WTC11 (cell line): Measurements from ENCODE around the gene APOL3. TPM values are rescaled to one million over a fixed set of nuclear protein-coding genes. Genes with fewer than 3 reads are reported as not detected.
A peak's percentile ranks its signal among the peaks of the same experiment; 100 is the strongest.

Source experiments
- ATAC-seq: fragments of 200-7000 bp; cut with Tn5 transposase; 2 replicates; pipeline ENCODE4 v1.10.0; 2021; ENCODE audit warnings: mild to moderate bottlenecking, moderate library complexity
- CTCF ChIA-PET: fragments of 300-600 bp; sonication (Branson Sonifier 250); formaldehyde crosslinking; loops from one replicate; lab custom pipeline; 2021; ENCODE audit warnings: antibody characterized with exemption; lab: Charles Lee
- POLR2A ChIA-PET: fragments of 350-600 bp; sonication (Branson Sonifier 250); formaldehyde crosslinking; loops from one replicate; lab custom pipeline; 2021; ENCODE audit warnings: antibody characterized with exemption; lab: Charles Lee
- DNase-seq: peaks from one replicate; pipeline ENCODE4 v3.0.0; 2021; ENCODE audit warnings: low spot score
- H3K27ac Mint-ChIP-seq: 2 replicates; pipeline ENCODE4 v1.8.0; 2021; ENCODE audit warnings: mixed read lengths
- H3K27me3 Mint-ChIP-seq: 2 replicates; pipeline ENCODE4 v1.8.0; 2021; ENCODE audit warnings: low read depth, mild to moderate bottlenecking, moderate library complexity, mixed read lengths
- H3K36me3 Mint-ChIP-seq: 2 replicates; pipeline ENCODE4 v1.8.0; 2021; ENCODE audit warnings: mixed read lengths
- H3K4me1 Mint-ChIP-seq: 2 replicates; pipeline ENCODE4 v1.8.0; 2022; ENCODE audit warnings: mixed read lengths
- H3K4me3 Mint-ChIP-seq: 2 replicates; pipeline ENCODE4 v1.8.0; 2021; ENCODE audit warnings: mild to moderate bottlenecking, moderate library complexity, mixed read lengths
- H3K9me3 Mint-ChIP-seq: 2 replicates; pipeline ENCODE4 v1.8.0; 2021; ENCODE audit warnings: mixed read lengths
- ATF2 ChIP-seq: sonication (generic); formaldehyde crosslinking; IDR thresholded peaks from 2 replicates; pipeline ENCODE4 v1.8.1; 2022; ENCODE audit warnings: low read depth, missing genetic modification reagents, borderline replicate concordance
- CBFB ChIP-seq: sonication (generic); formaldehyde crosslinking; IDR thresholded peaks from 2 replicates; pipeline ENCODE4 v1.8.1; 2022; ENCODE audit warnings: mild to moderate bottlenecking, low read depth, missing genetic modification reagents
- CREB1 ChIP-seq: sonication (generic); formaldehyde crosslinking; IDR thresholded peaks from 2 replicates; pipeline ENCODE4 v1.8.0; 2023; ENCODE audit warnings: mild to moderate bottlenecking, missing genetic modification reagents
- E2F1 ChIP-seq: sonication (generic); formaldehyde crosslinking; IDR thresholded peaks from 2 replicates; pipeline ENCODE4 v1.8.0; 2022; ENCODE audit warnings: mild to moderate bottlenecking, missing genetic modification reagents
- ERG ChIP-seq: fragments of 250-450 bp; sonication (Bioruptor Pico); IDR thresholded peaks from 2 replicates; pipeline ENCODE4 v1.8.0; 2021; ENCODE audit warnings: mild to moderate bottlenecking
- ETV6 ChIP-seq: sonication (generic); formaldehyde crosslinking; IDR thresholded peaks from 2 replicates; pipeline ENCODE4 v1.8.1; 2022; ENCODE audit warnings: mild to moderate bottlenecking, missing genetic modification reagents
- GABPB1 ChIP-seq: sonication (generic); formaldehyde crosslinking; IDR thresholded peaks from 2 replicates; pipeline ENCODE4 v1.8.1; 2023; ENCODE audit warnings: mild to moderate bottlenecking, missing genetic modification reagents
- HMGA2 ChIP-seq: fragments of 250-450 bp; sonication (Bioruptor Pico); IDR thresholded peaks from 2 replicates; pipeline ENCODE4 v1.4.0; 2021; ENCODE audit warnings: mild to moderate bottlenecking, moderate library complexity
- IRF2 ChIP-seq: sonication (generic); formaldehyde crosslinking; IDR thresholded peaks from 2 replicates; pipeline ENCODE4 v1.8.0; 2022; ENCODE audit warnings: low read depth, missing genetic modification reagents, borderline replicate concordance
- JAZF1 ChIP-seq: fragments of 250-450 bp; sonication (Bioruptor Pico); IDR thresholded peaks from 2 replicates; pipeline ENCODE4 v1.9.0; 2021; ENCODE audit warnings: moderate library complexity, mild to moderate bottlenecking, inconsistent platforms
- MAX ChIP-seq: sonication (generic); formaldehyde crosslinking; IDR thresholded peaks from 2 replicates; pipeline ENCODE4 v1.8.0; 2022; ENCODE audit warnings: mild to moderate bottlenecking, missing genetic modification reagents
- MLX ChIP-seq: sonication (generic); formaldehyde crosslinking; IDR thresholded peaks from 2 replicates; pipeline ENCODE4 v1.8.1; 2023; ENCODE audit warnings: mild to moderate bottlenecking, missing genetic modification reagents, moderate library complexity
- MXD4 ChIP-seq: fragments of 250-450 bp; sonication (Bioruptor Pico); IDR thresholded peaks from 2 replicates; pipeline ENCODE4 v1.8.0; 2021; ENCODE audit warnings: mild to moderate bottlenecking, moderate library complexity, borderline replicate concordance
- NFATC4 ChIP-seq: fragments of 250-450 bp; sonication (Bioruptor Pico); IDR thresholded peaks from 2 replicates; pipeline ENCODE4 v1.9.0; 2021; ENCODE audit warnings: mild to moderate bottlenecking
- NFE2L1 ChIP-seq: sonication (generic); formaldehyde crosslinking; IDR thresholded peaks from 2 replicates; pipeline ENCODE4 v1.8.1; 2023; ENCODE audit warnings: missing genetic modification reagents
- PRRX2 ChIP-seq: fragments of 250-450 bp; sonication (Bioruptor Pico); IDR thresholded peaks from 2 replicates; pipeline ENCODE4 v1.8.0; 2021; ENCODE audit warnings: mild to moderate bottlenecking
- RELA ChIP-seq: sonication (generic); formaldehyde crosslinking; IDR thresholded peaks from 2 replicates; pipeline ENCODE4 v1.8.1; 2022; ENCODE audit warnings: missing genetic modification reagents, mild to moderate bottlenecking, borderline replicate concordance
- SMAD4 ChIP-seq: sonication (generic); formaldehyde crosslinking; IDR thresholded peaks from 2 replicates; pipeline ENCODE4 v1.8.0; 2022; ENCODE audit warnings: mild to moderate bottlenecking, missing genetic modification reagents
- TEAD1 ChIP-seq: sonication (generic); formaldehyde crosslinking; IDR thresholded peaks from 2 replicates; pipeline ENCODE4 v1.8.0; 2022; ENCODE audit warnings: mild to moderate bottlenecking, missing genetic modification reagents
- ZBTB43 ChIP-seq: sonication (generic); formaldehyde crosslinking; IDR thresholded peaks from 2 replicates; pipeline ENCODE4 v1.8.1; 2023; ENCODE audit warnings: mild to moderate bottlenecking, missing genetic modification reagents
- ZNF219 ChIP-seq: sonication (generic); formaldehyde crosslinking; IDR thresholded peaks from 2 replicates; pipeline ENCODE4 v1.8.0; 2023; ENCODE audit warnings: missing genetic modification reagents, mild to moderate bottlenecking, borderline replicate concordance
- ZNF263 ChIP-seq: sonication (generic); formaldehyde crosslinking; IDR thresholded peaks from 2 replicates; pipeline ENCODE4 v1.8.1; 2022; ENCODE audit warnings: low read depth, mild to moderate bottlenecking, moderate library complexity, missing genetic modification reagents
- ZNF281 ChIP-seq: sonication (generic); formaldehyde crosslinking; IDR thresholded peaks from 2 replicates; pipeline ENCODE4 v1.8.0; 2023; ENCODE audit warnings: mild to moderate bottlenecking, missing genetic modification reagents
- total RNA-seq: library from RNA; stranded (reverse); gene quantifications from 3 replicates; pipeline ENCODE4 v1.2.3, GENCODE V29; 2021

The APOL3 gene
- total RNA-seq, 1 experiment from 2014 or later: 0.26 TPM

- H3K27ac Mint-ChIP-seq: no peak overlapping the region
- POLR2A ChIA-PET: no interaction called here
- H3K27me3 Mint-ChIP-seq: no peaks in the 10 kb centered on the region
- H3K36me3 Mint-ChIP-seq: no peaks in the 10 kb centered on the region
- peak; percentile 50 for ATAC-seq
- no peak overlapping the region for H3K4me3 Mint-ChIP-seq
- DNase-seq: peak; percentile 29
- CTCF ChIA-PET: interaction anchor here (1.0 to 2.8 kb wide), 4 partner anchors 14 to 179 kb away, joined by 3 to 15 read pairs (median 8); no protein-coding TSS in a partner anchor
- no peaks in the 10 kb centered on the region for H3K9me3 Mint-ChIP-seq
- no peak for TF ChIP-seq E2F1 (CRISPR knock-in tag)
- TF ChIP-seq MXD4 (CRISPR knock-in tag): no peak
- no peak for TF ChIP-seq ZNF219 (CRISPR knock-in tag)
- no peak for TF ChIP-seq IRF2 (CRISPR knock-in tag)
- no peak for TF ChIP-seq ZNF281
- TF ChIP-seq TEAD1 (CRISPR knock-in tag): no peak
- H3K4me1 Mint-ChIP-seq: peaks cover 3% of the 10 kb centered on the region
Observed at GRCh38 chr22:36110306-36110881, 50.2 kb downstream of the APOL3 start.

GRCh38 chr22:36107436-36107835 lies 53.1 kb downstream of the APOL3 start:
- ChIA-PET POLR2A (no interaction called here), CTCF (interaction anchor here (0.6 kb wide), 1 partner anchor 33 kb away, joined by 3 read pairs; no protein-coding TSS in a partner anchor)
- no peak overlapping the region for H3K27ac Mint-ChIP-seq
- no peaks in the 10 kb centered on the region for H3K36me3 Mint-ChIP-seq
- no peaks in the 10 kb centered on the region for H3K27me3 Mint-ChIP-seq
- no peaks in the 10 kb centered on the region for H3K9me3 Mint-ChIP-seq
- ATAC-seq (no peak), DNase-seq (no peak)
- TF ChIP-seq GABPB1 (CRISPR knock-in tag) (no peak), MAX (no peak), ZBTB43 (CRISPR knock-in tag) (no peak), CBFB (CRISPR knock-in tag) (no peak), PRRX2 (no peak), NFATC4 (CRISPR knock-in tag) (no peak), HMGA2 (CRISPR knock-in tag) (no peak), ATF2 (CRISPR knock-in tag) (no peak), NFE2L1 (CRISPR knock-in tag) (no peak), CREB1 (CRISPR knock-in tag) (no peak), MLX (no peak), ERG (no peak), TEAD1 (CRISPR knock-in tag) (no peak), SMAD4 (CRISPR knock-in tag) (no peak), ZNF263 (CRISPR knock-in tag) (no peak), ETV6 (no peak), JAZF1 (no peak), RELA (CRISPR knock-in tag) (no peak)
- H3K4me3 Mint-ChIP-seq: no peak overlapping the region
- H3K4me1 Mint-ChIP-seq: peaks cover 3% of the 10 kb centered on the region
